Fibroblast of the aortic adventitia (primary cell): ENCODE results near the gene HLF. TPM values are rescaled to one million over a fixed set of nuclear protein-coding genes. Genes with fewer than 3 reads are reported as not detected.

ENCODE experiments used
- DNase-seq: peaks from one replicate; pipeline ENCODE4 v3.0.0-alpha.2; 2010; ENCODE audit warnings: low read depth
- H3K4me3 ChIP-seq: 2 replicates; pipeline ENCODE4 v1.5.1; 2011; ENCODE audit warnings: low read depth, mild to moderate bottlenecking, control low read depth, low read length, moderate library complexity
- CTCF ChIP-seq: IDR thresholded peaks from 2 replicates; pipeline ENCODE4 v1.5.1; 2011; ENCODE audit warnings: mild to moderate bottlenecking, low read length, control low read depth, inconsistent platforms; ENCODE audit not compliant: insufficient read depth
- total RNA-seq: library from RNA; depleted of rRNA; stranded (reverse); fragments of >200 nt; gene quantifications from 2 replicates; pipeline ENCODE4 v1.2.3, GENCODE V29; 2012; ENCODE audit warnings: low replicate concordance

HLF gene
- total RNA-seq, 1 donor = 4.4 TPM

DNA sequence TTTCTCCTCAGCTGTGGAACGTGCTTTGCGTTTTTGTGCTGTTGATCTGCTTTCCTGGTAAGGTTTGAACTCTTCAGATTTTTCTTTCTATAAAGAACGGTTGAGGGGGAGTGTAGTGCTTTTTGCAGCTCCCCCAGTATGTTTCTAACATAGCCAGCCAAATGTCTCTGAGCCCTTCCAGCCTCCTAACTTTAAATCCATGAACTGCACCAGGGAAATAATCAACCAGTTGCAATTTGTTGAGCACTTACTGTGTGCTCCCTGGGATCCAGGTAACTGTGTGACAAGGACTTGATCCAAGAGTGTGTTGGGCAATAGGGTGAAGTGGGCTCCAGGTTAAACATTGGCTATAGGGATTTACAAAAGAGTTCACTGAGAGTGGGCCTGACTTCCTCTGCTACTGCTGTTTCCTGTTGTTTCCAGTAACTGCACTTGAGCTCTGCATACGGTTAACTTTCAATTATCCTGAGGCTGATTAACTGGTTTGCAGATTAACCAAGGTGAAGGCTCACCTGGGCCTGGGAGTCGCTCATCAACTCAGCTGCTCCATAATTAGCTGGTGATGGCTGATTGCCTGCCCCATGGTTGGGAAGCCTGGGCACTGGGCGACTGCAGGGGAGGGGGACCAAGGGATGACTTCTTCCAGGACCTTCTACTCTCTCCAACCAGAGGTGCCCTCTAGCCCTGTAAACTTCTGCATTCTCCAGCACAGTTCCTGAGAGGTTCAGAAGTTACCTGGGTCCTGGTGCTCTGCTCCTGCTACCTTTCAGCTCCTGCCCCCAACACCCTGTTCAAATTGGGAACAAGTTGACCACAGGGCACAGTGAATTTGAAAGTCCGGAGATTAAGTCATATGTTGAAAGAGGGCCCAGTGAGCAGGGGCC is 19.5 kb downstream of the HLF start:
- TF ChIP-seq CTCF = no peak
- no peak overlapping the region for H3K4me3 ChIP-seq
- no peak for DNase-seq

- DNase-seq = no peak
- TF ChIP-seq CTCF = no peak
- no peak overlapping the region for H3K4me3 ChIP-seq
Observed at GRCh38 chr17:55284944-55285339, 20.2 kb downstream of the HLF start.

- no peak overlapping the region for H3K4me3 ChIP-seq
- DNase-seq = peak; percentile 90
- TF ChIP-seq CTCF = no peak
Observed at GRCh38 chr17:55285340-55286301, 20.9 kb downstream of the HLF start.

DNA sequence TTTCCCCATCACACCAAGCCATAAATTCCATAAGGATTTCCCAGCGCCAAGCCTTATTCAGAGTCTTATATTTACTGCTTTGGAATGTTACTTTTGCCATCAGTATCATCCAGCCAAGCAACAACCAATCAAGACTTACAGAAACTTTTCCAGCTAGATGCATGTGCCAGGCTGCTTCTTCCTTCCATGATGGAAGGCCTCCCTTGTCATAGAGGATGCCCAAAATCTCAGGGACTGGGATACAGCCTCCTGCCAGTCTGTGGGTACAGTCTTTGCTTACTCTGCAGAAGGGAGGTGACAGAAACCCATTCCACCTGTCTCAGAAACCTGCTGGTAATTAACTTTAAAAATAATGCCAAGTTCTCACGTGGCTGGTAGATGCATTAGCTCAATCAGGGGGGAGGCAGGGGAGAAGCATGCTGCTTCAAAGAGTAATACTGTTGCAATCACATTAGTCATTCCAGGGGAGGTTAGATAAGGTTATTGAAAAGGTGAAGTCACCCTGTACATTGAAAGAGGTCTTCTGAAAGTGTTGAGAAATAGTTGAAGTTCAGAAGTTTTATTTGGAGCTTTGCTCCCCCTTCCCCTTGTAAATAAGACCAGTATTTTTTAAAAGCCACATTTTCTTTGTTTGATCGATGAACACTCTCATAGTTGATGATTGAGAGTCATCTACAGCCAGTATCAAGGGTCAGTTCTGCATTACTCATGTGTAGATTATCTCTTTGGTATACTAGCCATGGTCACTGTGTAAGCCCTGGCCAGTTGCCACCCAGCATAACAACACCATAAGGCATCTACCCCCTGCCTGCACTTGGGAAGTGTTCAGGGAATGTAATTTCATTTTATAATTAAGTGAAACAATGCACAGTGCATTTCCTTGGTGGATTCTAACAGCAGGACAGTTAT is 22.2 kb downstream of the HLF start:
- DNase-seq = peak; percentile 62
- no peak overlapping the region for H3K4me3 ChIP-seq
- TF ChIP-seq CTCF = no peak

GRCh38 chr17:55288356-55289105 is 23.8 kb downstream of the HLF start:
- no peak overlapping the region for H3K4me3 ChIP-seq
- TF ChIP-seq CTCF = no peak
- DNase-seq = no peak
